Uterus (tissue), 4 donors: Measurements from ENCODE around the gene ABTB1. TPM values are rescaled to one million over a fixed set of nuclear protein-coding genes. Genes with fewer than 3 reads are reported as not detected.

ENCODE experiments used
- DNase-seq, 2 donors: peaks; one replicate each; pipeline ENCODE4 v3.0.0-alpha.2; 2019 to 2020
- H3K27ac ChIP-seq, 2 donors: fragments of 200-600 bp; sonication (generic); 1 replicate in 1 of 2; 2 replicates in 1 of 2; pipeline ENCODE4 v1.5.1; 2016 to 2018
- H3K27me3 ChIP-seq, 2 donors: fragments of 200-600 bp; sonication (generic); one replicate each; pipeline ENCODE4 v1.5.1; 2018 to 2019; ENCODE audit warnings: control low read depth in 1 of 2
- H3K36me3 ChIP-seq, 2 donors: fragments of 200-600 bp; sonication (generic); one replicate each; pipeline ENCODE4 v1.5.1; 2019; ENCODE audit warnings: control low read depth in 1 of 2
- H3K4me1 ChIP-seq, 2 donors: fragments of 200-600 bp; sonication (generic); one replicate each; pipeline ENCODE4 v1.5.1; 2018 to 2019; ENCODE audit warnings: control low read depth in 1 of 2
- H3K4me3 ChIP-seq, 2 donors: fragments of 200-600 bp; sonication (generic); 1 replicate in 1 of 2; 2 replicates in 1 of 2; pipeline ENCODE4 v1.5.1; 2018 to 2019; ENCODE audit warnings: mild to moderate bottlenecking in 1 of 2
- H3K9me3 ChIP-seq, 2 donors: fragments of 200-600 bp; sonication (generic); one replicate each; pipeline ENCODE4 v1.5.1; 2019; ENCODE audit warnings: control low read depth in 1 of 2
- CTCF ChIP-seq, 4 experiments: fragments of 200-600 bp in 2 of 4; fragments of 450-650 bp in 2 of 4; sonication (generic) in 2 of 4; IDR thresholded peaks; one replicate each; pipeline ENCODE4 v1.5.1; 2016 to 2019; ENCODE audit warnings: antibody characterized with exemption in 4 of 4, mild to moderate bottlenecking in 2 of 4, moderate library complexity in 1 of 4
- POLR2A ChIP-seq, 2 donors: fragments of 450-650 bp; IDR thresholded peaks; one replicate each; pipeline ENCODE4 v1.6.1; 2016; ENCODE audit warnings: antibody characterized with exemption in 2 of 2, mild to moderate bottlenecking in 1 of 2, moderate library complexity in 1 of 2
- intact Hi-C: fragments of 100-400 bp; cut with DNase I; formaldehyde crosslinking; loops from one replicate; pipeline ENCODE4 v1.15.1; 2023; ENCODE audit warnings: low total_unique reads
- total RNA-seq, 4 donors: library from RNA; depleted of rRNA in 3 of 4; stranded (reverse); fragments of >200 nt in 3 of 4; gene quantifications; one replicate each; pipeline versions ENCODE4 v1.1.0 to v1.2.4, GENCODE V29; 2014 to 2023
- donor health status: DM: yes; HTN: yes; CAD: no.

The ABTB1 gene
- total RNA-seq, 4 donors from 2014 or later = 14.4 to 42.8 (median 28.8) TPM

GRCh38 chr3:127691974-127692373 is 19.2 kb downstream of the ABTB1 start:
- Histone ChIP-seq H3K4me3 (no peak overlapping the region), H3K36me3 (no peaks in the 10 kb centered on the region), H3K27ac (no peak overlapping the region), H3K9me3 (no peaks in the 10 kb centered on the region), H3K4me1 (peaks cover 0 to 3% of the 10 kb centered on the region in 2 donors), H3K27me3 (no peaks in the 10 kb centered on the region)
- TF ChIP-seq CTCF (IDR thresholded peaks at IDR 0.05) (no peak), POLR2A (IDR thresholded peaks at IDR 0.05) (no peak)
- intact Hi-C loops = no loop called here
- DNase-seq = no peak

DNA sequence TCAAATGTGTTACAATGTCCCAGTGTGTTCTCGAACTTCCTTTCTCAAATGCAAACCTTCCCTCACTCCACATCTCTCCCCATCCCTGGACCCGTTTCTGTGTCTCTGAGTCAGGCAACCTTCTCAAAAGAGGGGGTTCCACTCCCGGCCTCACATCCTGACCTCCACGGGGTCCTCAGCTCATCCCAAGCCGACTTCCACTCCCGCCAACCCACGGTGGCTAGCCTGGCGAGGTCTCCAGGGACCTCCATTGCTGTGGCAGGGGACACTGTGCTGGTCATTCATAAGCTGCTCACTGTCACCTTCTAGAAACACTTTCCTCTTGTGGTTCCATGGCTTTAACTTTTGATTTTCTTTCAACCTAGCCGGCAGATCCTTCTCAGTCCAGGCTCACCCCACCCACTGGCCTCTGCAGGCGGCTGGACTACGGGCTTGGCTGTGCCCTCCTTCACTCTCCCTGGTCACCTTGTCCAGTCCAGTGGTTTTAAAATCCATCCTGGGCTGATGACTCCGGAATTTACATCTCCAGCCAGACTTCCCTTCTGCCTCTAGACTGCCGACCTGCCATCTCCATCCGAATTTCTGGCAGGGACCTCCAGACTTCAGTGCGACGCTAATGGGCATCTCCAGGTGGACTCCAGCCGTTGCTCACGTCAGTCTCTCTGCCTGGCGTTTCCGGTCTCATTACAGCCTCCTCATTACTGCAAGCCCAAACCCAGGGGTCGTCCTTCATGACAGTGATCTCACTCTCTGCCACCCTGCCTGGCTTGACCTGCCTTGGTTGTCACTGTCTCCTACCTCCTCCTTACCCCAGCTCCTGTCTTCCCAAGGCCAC is 20.0 kb downstream of the ABTB1 start:
- intact Hi-C loops = no loop called here
- H3K27me3 ChIP-seq = no peaks in the 10 kb centered on the region
- no peak overlapping the region for H3K27ac ChIP-seq
- no peaks in the 10 kb centered on the region for H3K9me3 ChIP-seq
- H3K4me3 ChIP-seq = no peak overlapping the region
- DNase-seq = no peak
- H3K36me3 ChIP-seq = no peaks in the 10 kb centered on the region
- peaks cover 0 to 6% of the 10 kb centered on the region in 2 donors for H3K4me1 ChIP-seq
- TF ChIP-seq POLR2A (IDR thresholded peaks at IDR 0.05) (no peak), CTCF (IDR thresholded peaks at IDR 0.05) (no peak)

- DNase-seq = no peak
Measured at GRCh38 chr3:127693336-127693843, 20.6 kb downstream of the ABTB1 start.

GRCh38 chr3:127694467-127695215 is 21.9 kb downstream of the ABTB1 start:
- no peaks in the 10 kb centered on the region for H3K9me3 ChIP-seq
- no peak overlapping the region for H3K4me3 ChIP-seq
- H3K27me3 ChIP-seq = no peaks in the 10 kb centered on the region
- H3K27ac ChIP-seq = no peak overlapping the region
- H3K4me1 ChIP-seq = peaks cover 0 to 10% of the 10 kb centered on the region in 2 donors
- intact Hi-C loops = no loop called here
- TF ChIP-seq CTCF (IDR thresholded peaks at IDR 0.05) (peak in 2 of 4 experiments; percentile 7 to 12), POLR2A (IDR thresholded peaks at IDR 0.05) (no peak)
- no peak for DNase-seq
- H3K36me3 ChIP-seq = no peaks in the 10 kb centered on the region

More at GRCh38 chr3:127693336-127693843, 20.6 kb downstream of the ABTB1 start:
- H3K36me3 ChIP-seq = no peaks in the 10 kb centered on the region
- intact Hi-C loops = no loop called here
- no peak for TF ChIP-seq CTCF (IDR thresholded peaks at IDR 0.05)
- TF ChIP-seq POLR2A (IDR thresholded peaks at IDR 0.05) = no peak
- no peaks in the 10 kb centered on the region for H3K27me3 ChIP-seq
- peaks cover 0 to 10% of the 10 kb centered on the region in 2 donors for H3K4me1 ChIP-seq
- H3K27ac ChIP-seq = no peak overlapping the region
- H3K9me3 ChIP-seq = no peaks in the 10 kb centered on the region
- H3K4me3 ChIP-seq = no peak overlapping the region
